ENCODE results near the gene NR1H3. TPM values are rescaled to one million over a fixed set of nuclear protein-coding genes. Genes with fewer than 3 reads are reported as not detected.

NR1H3 gene
- total RNA-seq, 1 donor from 2014 or later: 44.1 TPM

- intact Hi-C loops (cut with DNase I): no loop called here
- Histone ChIP-seq H3K4me1 (peaks cover 31% of the 10 kb centered on the region), H3K9me3 (no peaks in the 10 kb centered on the region), H3K4me3 (peak overlapping the region; percentile 81), H3K27ac (peak overlapping the region; percentile 95), H3K27me3 (no peaks in the 10 kb centered on the region), H3K36me3 (peaks cover 16% of the 10 kb centered on the region)
- TF ChIP-seq, protein P1, sequence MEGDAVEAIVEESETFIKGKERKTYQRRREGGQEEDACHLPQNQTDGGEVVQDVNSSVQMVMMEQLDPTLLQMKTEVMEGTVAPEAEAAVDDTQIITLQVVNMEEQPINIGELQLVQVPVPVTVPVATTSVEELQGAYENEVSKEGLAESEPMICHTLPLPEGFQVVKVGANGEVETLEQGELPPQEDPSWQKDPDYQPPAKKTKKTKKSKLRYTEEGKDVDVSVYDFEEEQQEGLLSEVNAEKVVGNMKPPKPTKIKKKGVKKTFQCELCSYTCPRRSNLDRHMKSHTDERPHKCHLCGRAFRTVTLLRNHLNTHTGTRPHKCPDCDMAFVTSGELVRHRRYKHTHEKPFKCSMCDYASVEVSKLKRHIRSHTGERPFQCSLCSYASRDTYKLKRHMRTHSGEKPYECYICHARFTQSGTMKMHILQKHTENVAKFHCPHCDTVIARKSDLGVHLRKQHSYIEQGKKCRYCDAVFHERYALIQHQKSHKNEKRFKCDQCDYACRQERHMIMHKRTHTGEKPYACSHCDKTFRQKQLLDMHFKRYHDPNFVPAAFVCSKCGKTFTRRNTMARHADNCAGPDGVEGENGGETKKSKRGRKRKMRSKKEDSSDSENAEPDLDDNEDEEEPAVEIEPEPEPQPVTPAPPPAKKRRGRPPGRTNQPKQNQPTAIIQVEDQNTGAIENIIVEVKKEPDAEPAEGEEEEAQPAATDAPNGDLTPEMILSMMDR (IDR thresholded peaks at IDR 0.05): no peak
- ATAC-seq (no peak), DNase-seq (no peak)
Observed at GRCh38 chr11:47215366-47215910, 42.4 kb upstream of the NR1H3 start.

DNA sequence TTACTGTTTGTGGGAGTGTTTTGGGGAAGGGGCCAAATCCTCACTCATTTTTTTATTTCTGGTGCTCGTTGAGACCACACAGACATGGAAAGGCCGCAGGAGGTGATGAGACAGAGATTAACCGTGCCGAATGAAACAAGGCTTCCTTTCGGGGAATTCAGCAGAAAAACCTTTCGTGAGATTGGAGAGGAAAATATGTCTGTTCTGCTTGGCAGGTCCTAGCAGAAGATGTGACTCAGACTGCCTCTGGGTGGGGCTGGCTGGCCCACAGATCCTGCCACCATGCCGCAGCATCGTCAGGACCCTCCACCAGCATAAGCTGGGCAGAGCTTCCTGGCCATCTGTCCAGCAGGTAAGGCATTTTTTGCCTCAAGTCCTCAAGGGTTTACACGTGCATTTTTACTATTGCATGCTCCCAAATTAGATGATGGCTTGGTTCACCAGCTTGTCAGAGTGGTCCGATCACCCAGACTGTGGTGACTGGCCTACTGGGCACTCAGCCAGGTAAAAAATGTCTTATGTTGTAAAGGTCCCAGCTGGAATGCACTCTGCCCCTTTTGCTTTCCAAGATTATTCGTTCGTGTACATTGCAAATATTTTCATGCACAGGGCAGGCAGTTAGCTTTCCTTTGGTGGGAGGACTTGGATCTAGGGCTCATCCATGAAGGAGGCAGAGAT, 41.5 kb upstream of the NR1H3 start:
- intact Hi-C loops (cut with DNase I): no loop called here

GRCh38 chr11:47220401-47220821, 37.4 kb upstream of the NR1H3 start:
- H3K9me3 ChIP-seq: no peaks in the 10 kb centered on the region
- intact Hi-C loops (cut with DNase I): no loop called here
- H3K27ac ChIP-seq: no peak overlapping the region
- TF ChIP-seq, protein P1 (IDR thresholded peaks at IDR 0.05): no peak
- ATAC-seq: no peak
- H3K27me3 ChIP-seq: no peaks in the 10 kb centered on the region
- peaks cover 27% of the 10 kb centered on the region for H3K4me1 ChIP-seq
- no peak overlapping the region for H3K4me3 ChIP-seq
- peaks cover 50% of the 10 kb centered on the region for H3K36me3 ChIP-seq
- DNase-seq: no peak

More for the DNA sequence above, 41.5 kb upstream of the NR1H3 start:
- Histone ChIP-seq H3K4me3 (peak overlapping the region; percentile 81), H3K27me3 (no peaks in the 10 kb centered on the region), H3K27ac (peak overlapping the region; percentile 95), H3K36me3 (peaks cover 22% of the 10 kb centered on the region), H3K4me1 (peaks cover 31% of the 10 kb centered on the region), H3K9me3 (no peaks in the 10 kb centered on the region)
- TF ChIP-seq, protein P1 (IDR thresholded peaks at IDR 0.05): peak; percentile 14
- DNase-seq (no peak), ATAC-seq (peak; percentile 2)

- DNase-seq: no peak
- Histone ChIP-seq H3K9me3 (no peaks in the 10 kb centered on the region), H3K4me1 (peaks cover 14% of the 10 kb centered on the region), H3K27ac (no peak overlapping the region), H3K27me3 (no peaks in the 10 kb centered on the region), H3K36me3 (peaks cover 66% of the 10 kb centered on the region), H3K4me3 (no peak overlapping the region)
- intact Hi-C loops (cut with DNase I): no loop called here
- TF ChIP-seq, protein P1 (IDR thresholded peaks at IDR 0.05): no peak
- ATAC-seq: no peak
Observed at GRCh38 chr11:47222696-47223095, 35.1 kb upstream of the NR1H3 start.

DNA sequence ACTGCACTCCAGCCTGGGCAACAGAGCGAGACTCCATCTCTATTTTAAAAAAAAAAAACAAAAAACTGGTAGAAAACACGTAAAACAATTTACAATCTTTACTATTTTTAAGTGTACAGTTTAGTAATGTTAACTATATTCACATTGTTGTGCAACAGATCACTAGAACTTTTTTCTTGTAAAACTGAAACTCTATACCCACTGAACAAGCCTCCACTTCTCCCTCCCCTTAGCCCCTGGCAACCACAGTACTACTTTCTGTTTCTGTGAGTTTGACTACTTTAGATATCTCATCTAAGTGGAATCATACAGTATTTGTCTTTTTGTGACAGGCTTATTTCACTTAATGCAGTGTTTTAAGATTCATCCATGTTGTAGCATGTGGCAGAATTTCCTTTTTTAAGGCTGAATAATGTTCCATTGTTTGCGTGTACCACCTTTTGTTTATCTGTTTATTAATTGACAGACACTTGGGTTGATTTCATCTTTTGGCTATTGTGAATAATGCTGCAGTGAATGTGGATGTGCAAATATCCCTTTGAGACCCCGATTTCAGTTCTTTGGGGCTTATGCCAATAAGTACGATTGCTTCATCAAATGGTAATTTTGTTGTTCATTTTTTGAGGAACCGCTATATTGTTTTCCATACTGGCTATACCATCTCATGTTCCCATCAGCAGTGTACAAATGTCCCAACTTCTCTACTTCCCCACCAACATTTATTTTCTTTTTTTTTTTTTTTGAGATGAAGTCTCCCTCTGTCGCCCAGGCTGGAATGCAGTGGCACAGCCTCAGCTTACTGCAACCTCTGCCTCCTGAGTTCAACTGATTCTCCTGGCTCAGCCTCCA, 32.0 kb upstream of the NR1H3 start:
- H3K9me3 ChIP-seq: no peaks in the 10 kb centered on the region
- TF ChIP-seq, protein P1 (IDR thresholded peaks at IDR 0.05): no peak
- no peak overlapping the region for H3K4me3 ChIP-seq
- DNase-seq (no peak), ATAC-seq (peak; percentile 60)
- no peaks in the 10 kb centered on the region for H3K27me3 ChIP-seq
- H3K27ac ChIP-seq: no peak overlapping the region
- intact Hi-C loops (cut with DNase I): no loop called here
- peaks cover 54% of the 10 kb centered on the region for H3K36me3 ChIP-seq
- H3K4me1 ChIP-seq: no peaks in the 10 kb centered on the region

Measured in upper lobe of right lung (tissue), 1 donor.